Activated CD8-positive, alpha-beta T cell treated with anti-CD3 and anti-CD28 coated beads for 36 hours (primary cell): Measurements from ENCODE around the gene CLRN2. TPM values are rescaled to one million over a fixed set of nuclear protein-coding genes. Genes with fewer than 3 reads are reported as not detected.
A peak's percentile ranks its signal among the peaks of the same experiment; 100 is the strongest.
"Not testable (repeated sequence)": the region's sequence is repeated elsewhere in the genome, so short reads cannot be mapped to it uniquely, and the experiment has no call there.

Experiments
- ATAC-seq: fragments of 200-7000 bp; cut with Tn5 transposase; one replicate; pipeline ENCODE4 v1.10.0; 2021; ENCODE audit warnings: mild to moderate bottlenecking, moderate library complexity
- CTCF ChIA-PET: fragments of 350-600 bp; sonication (Branson Sonifier 250); formaldehyde crosslinking; loops from one replicate; lab custom pipeline; 2021; ENCODE audit warnings: antibody characterized with exemption; lab: Charles Lee
- POLR2A ChIA-PET: fragments of 350-600 bp; sonication (Branson Sonifier 250); formaldehyde crosslinking; loops from one replicate; lab custom pipeline; 2021; ENCODE audit warnings: antibody characterized with exemption; lab: Charles Lee
- DNase-seq: peaks from one replicate; pipeline ENCODE4 v3.0.0-alpha.2; 2020
- H3K27ac Mint-ChIP-seq: one replicate; pipeline ENCODE4 v1.8.0; 2021; ENCODE audit warnings: mild to moderate bottlenecking, mixed read lengths
- H3K27me3 Mint-ChIP-seq: one replicate; pipeline ENCODE4 v1.8.0; 2021; ENCODE audit warnings: mixed read lengths
- H3K36me3 Mint-ChIP-seq: one replicate; pipeline ENCODE4 v1.8.0; 2021; ENCODE audit warnings: low read depth, mixed read lengths
- H3K4me1 Mint-ChIP-seq: one replicate; pipeline ENCODE4 v1.8.0; 2021; ENCODE audit warnings: low read depth, mixed read lengths
- H3K4me3 Mint-ChIP-seq: one replicate; pipeline ENCODE4 v1.8.0; 2021; ENCODE audit warnings: mild to moderate bottlenecking, moderate library complexity, mixed read lengths
- H3K9me3 Mint-ChIP-seq: one replicate; pipeline ENCODE4 v1.8.0; 2021; ENCODE audit warnings: mixed read lengths
- CTCF ChIP-seq: fragments of 200-600 bp; IDR thresholded peaks from one replicate; pipeline ENCODE4 v1.8.0; 2022; ENCODE audit warnings: antibody characterized with exemption, mild to moderate bottlenecking
- intact Hi-C: fragments of 100-400 bp; cut with micrococcal nuclease; formaldehyde crosslinking; loops from one replicate; pipeline ENCODE4 v1.10.0; 2022
- total RNA-seq, 2 experiments: library from RNA; stranded (reverse); gene quantifications; one replicate each; pipeline ENCODE4 v1.2.3, GENCODE V29; 2021

The CLRN2 gene
- total RNA-seq, 2 experiments from 2014 or later = not detected

- no peaks in the 10 kb centered on the region for H3K9me3 Mint-ChIP-seq
- POLR2A ChIA-PET = no interaction called here
- CTCF ChIA-PET = interaction anchor here (1.4 kb wide), 1 partner anchor 16 kb away, joined by 5 read pairs; the partner anchor contains the start of gene CLRN2
- H3K36me3 Mint-ChIP-seq = no peaks in the 10 kb centered on the region
- no peak for TF ChIP-seq CTCF
- no peaks in the 10 kb centered on the region for H3K4me1 Mint-ChIP-seq
- no peak overlapping the region for H3K4me3 Mint-ChIP-seq
- no peak overlapping the region for H3K27ac Mint-ChIP-seq
- H3K27me3 Mint-ChIP-seq = peaks cover 14% of the 10 kb centered on the region
- DNase-seq (no peak), ATAC-seq (no peak)
- intact Hi-C loops = no loop called here
Measured at GRCh38 chr4:17531538-17532285, 16.7 kb downstream of the CLRN2 start.

- Mint-ChIP-seq H3K36me3 (no peaks in the 10 kb centered on the region), H3K4me1 (no peaks in the 10 kb centered on the region), H3K4me3 (no peak overlapping the region), H3K27ac (no peak overlapping the region), H3K9me3 (no peaks in the 10 kb centered on the region), H3K27me3 (peaks cover 3% of the 10 kb centered on the region)
- ChIA-PET POLR2A (interaction anchor here (0.6 to 1.3 kb wide), 2 partner anchors 19 to 239 kb away, joined by 3 to 5 read pairs; no protein-coding TSS in a partner anchor), CTCF (interaction anchor here (1.6 to 2.4 kb wide), 2 partner anchors 14 to 125 kb away, joined by 3 to 13 read pairs; no protein-coding TSS in a partner anchor)
- no peak for TF ChIP-seq CTCF
- no peak for ATAC-seq
- intact Hi-C loops = no loop called here
- no peak for DNase-seq
Measured at GRCh38 chr4:17534705-17535104, 19.7 kb downstream of the CLRN2 start.

- ATAC-seq (no peak), DNase-seq (no peak)
- peaks cover 5% of the 10 kb centered on the region for H3K27me3 Mint-ChIP-seq
- TF ChIP-seq CTCF = no peak
- H3K36me3 Mint-ChIP-seq = no peaks in the 10 kb centered on the region
- intact Hi-C loops = no loop called here
- H3K4me1 Mint-ChIP-seq = no peaks in the 10 kb centered on the region
- CTCF ChIA-PET = interaction anchor here (1.6 to 2.4 kb wide), 2 partner anchors 13 to 125 kb away, joined by 3 to 13 read pairs; no protein-coding TSS in a partner anchor
- H3K27ac Mint-ChIP-seq = no peak overlapping the region
- no peak overlapping the region for H3K4me3 Mint-ChIP-seq
- POLR2A ChIA-PET = interaction anchor here (1.3 kb wide), 1 partner anchor 19 kb away, joined by 5 read pairs; no protein-coding TSS in a partner anchor
- H3K9me3 Mint-ChIP-seq = no peaks in the 10 kb centered on the region
Measured at GRCh38 chr4:17535242-17535641, 20.3 kb downstream of the CLRN2 start.

GRCh38 chr4:17535906-17536305 lies 20.9 kb downstream of the CLRN2 start:
- intact Hi-C loops = no loop called here
- DNase-seq = peak; percentile 38

GRCh38 chr4:17537060-17537459 lies 22.1 kb downstream of the CLRN2 start:
- CTCF ChIA-PET = interaction anchor here (1.1 kb wide), 2 partner anchors 12 to 650 kb away, joined by 3 to 5 read pairs; no protein-coding TSS in a partner anchor
- intact Hi-C loops, ATAC-seq, POLR2A ChIA-PET, H3K4me3 Mint-ChIP-seq, DNase-seq, H3K9me3 Mint-ChIP-seq, H3K36me3 Mint-ChIP-seq, H3K27ac Mint-ChIP-seq, H3K4me1 Mint-ChIP-seq, H3K27me3 Mint-ChIP-seq: not testable (repeated sequence)

More at GRCh38 chr4:17535906-17536305, 20.9 kb downstream of the CLRN2 start:
- ATAC-seq = peak; percentile 42
- H3K36me3 Mint-ChIP-seq = no peaks in the 10 kb centered on the region
- H3K9me3 Mint-ChIP-seq = no peaks in the 10 kb centered on the region
- no peak overlapping the region for H3K27ac Mint-ChIP-seq
- peaks cover 5% of the 10 kb centered on the region for H3K27me3 Mint-ChIP-seq
- no peak for TF ChIP-seq CTCF
- POLR2A ChIA-PET = no interaction called here
- no peak overlapping the region for H3K4me3 Mint-ChIP-seq
- no peaks in the 10 kb centered on the region for H3K4me1 Mint-ChIP-seq
- CTCF ChIA-PET = interaction anchor here (1.6 to 2.4 kb wide), 2 partner anchors 13 to 124 kb away, joined by 3 to 13 read pairs; no protein-coding TSS in a partner anchor
